ENCODE data around the gene PIP5K1A. TPM values are rescaled to one million over a fixed set of nuclear protein-coding genes. Genes with fewer than 3 reads are reported as not detected.
A peak's percentile ranks its signal among the peaks of the same experiment; 100 is the strongest.

PIP5K1A gene, protein sequence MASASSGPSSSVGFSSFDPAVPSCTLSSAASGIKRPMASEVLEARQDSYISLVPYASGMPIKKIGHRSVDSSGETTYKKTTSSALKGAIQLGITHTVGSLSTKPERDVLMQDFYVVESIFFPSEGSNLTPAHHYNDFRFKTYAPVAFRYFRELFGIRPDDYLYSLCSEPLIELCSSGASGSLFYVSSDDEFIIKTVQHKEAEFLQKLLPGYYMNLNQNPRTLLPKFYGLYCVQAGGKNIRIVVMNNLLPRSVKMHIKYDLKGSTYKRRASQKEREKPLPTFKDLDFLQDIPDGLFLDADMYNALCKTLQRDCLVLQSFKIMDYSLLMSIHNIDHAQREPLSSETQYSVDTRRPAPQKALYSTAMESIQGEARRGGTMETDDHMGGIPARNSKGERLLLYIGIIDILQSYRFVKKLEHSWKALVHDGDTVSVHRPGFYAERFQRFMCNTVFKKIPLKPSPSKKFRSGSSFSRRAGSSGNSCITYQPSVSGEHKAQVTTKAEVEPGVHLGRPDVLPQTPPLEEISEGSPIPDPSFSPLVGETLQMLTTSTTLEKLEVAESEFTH
- 10 to 100 TPM; 27.7 to 67.6 (median 44.1) TPM for total RNA-seq

DNA sequence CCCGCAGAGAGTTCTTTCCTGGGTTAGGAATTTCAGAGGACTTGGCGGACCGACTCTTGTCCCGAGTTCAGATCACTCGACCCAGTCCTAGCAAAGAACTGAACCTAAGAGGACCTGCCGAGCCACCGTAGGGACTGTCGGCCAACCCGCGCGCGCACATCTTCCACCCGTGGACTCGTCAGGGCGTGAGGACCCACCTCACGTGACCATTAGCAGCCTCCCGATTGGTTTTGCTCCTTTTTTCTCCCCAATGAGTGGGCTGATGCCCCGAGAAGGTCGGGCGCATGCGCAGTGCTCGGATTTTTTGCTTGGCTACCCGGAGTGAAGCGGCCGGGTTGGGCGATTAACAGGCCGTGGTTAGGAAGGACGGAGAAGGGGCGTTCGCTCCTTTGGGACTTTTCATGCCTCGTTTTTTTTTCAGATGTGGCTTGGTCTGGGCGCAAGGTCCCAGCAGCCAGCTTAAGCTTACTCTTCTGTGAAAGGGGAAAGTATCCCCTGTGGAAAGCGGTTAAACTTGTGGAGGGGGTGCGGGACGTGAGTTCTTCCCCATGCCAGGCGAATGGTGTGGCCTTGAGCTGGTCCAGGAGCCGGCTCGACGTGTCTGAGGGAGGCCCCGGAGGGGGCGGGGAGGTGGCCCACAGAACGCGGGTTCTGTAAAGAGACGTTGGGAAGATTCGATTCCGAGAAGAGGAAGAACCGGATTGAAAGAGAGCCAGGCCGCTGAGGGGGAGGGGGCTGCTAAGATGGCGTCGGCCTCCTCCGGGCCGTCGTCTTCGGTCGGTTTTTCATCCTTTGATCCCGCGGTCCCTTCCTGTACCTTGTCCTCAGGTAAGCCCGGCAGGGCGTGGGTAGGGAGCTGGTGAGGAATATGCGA is at the start of gene PIP5K1A:
Gene PIP5K1A, plus strand, starts transcription at position 299 of the 874 bp plus-strand sequence. Its CDS starts 445 bp downstream, at position 744.
- H3K4me3 ChIP-seq (ENCODE audit: low read depth, poor library complexity, severe bottlenecking): peak within 1 kb of the TSS; percentile 77
- peak; percentile 98 to 100 for DNase-seq (ENCODE audit: low spot score in 2 of 2)
- intact Hi-C loops (cut with DNase I; ENCODE audit: low total_unique reads): loop anchor here (5.0 kb wide), 1 partner anchor 54 kb away; the partner anchor contains the start of gene PSMD4
- 0% methylated on average over 60 of the region's 60 CpGs for WGBS, 2 donors
- TF ChIP-seq, protein P1, sequence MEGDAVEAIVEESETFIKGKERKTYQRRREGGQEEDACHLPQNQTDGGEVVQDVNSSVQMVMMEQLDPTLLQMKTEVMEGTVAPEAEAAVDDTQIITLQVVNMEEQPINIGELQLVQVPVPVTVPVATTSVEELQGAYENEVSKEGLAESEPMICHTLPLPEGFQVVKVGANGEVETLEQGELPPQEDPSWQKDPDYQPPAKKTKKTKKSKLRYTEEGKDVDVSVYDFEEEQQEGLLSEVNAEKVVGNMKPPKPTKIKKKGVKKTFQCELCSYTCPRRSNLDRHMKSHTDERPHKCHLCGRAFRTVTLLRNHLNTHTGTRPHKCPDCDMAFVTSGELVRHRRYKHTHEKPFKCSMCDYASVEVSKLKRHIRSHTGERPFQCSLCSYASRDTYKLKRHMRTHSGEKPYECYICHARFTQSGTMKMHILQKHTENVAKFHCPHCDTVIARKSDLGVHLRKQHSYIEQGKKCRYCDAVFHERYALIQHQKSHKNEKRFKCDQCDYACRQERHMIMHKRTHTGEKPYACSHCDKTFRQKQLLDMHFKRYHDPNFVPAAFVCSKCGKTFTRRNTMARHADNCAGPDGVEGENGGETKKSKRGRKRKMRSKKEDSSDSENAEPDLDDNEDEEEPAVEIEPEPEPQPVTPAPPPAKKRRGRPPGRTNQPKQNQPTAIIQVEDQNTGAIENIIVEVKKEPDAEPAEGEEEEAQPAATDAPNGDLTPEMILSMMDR (IDR thresholded peaks at IDR 0.05): no peak
- TF ChIP-seq POLR2A (IDR thresholded peaks at IDR 0.05): no peak

DNA sequence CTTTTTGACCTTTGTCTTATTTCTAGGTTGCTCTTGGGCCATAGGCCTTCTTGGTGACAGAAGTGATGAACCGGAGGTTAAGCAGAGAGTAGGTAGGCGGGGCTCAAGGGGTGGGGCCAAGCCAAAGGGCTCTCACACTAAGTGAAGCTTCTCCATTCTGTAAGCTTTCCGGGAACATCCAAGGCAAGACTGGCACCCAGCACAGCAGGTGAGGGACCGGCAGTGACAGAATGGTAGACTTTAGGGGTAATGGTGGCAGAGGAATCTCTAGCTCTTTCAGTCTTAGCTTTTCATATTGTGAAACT is 41.9 kb upstream of the PIP5K1A start, which contains the start of gene TNFAIP8L2:
Gene TNFAIP8L2, plus strand, starts transcription at position 135 of the 305 bp plus-strand sequence. CDS start 2,049 bp downstream, outside the sequence.
- no peak for TF ChIP-seq POLR2A (IDR thresholded peaks at IDR 0.05)
- TF ChIP-seq, protein P1 (IDR thresholded peaks at IDR 0.05): no peak
- WGBS, 2 donors: 50 to 53% methylated on average over 4 of the region's 4 CpGs
- no peak within 1 kb of the TSS for H3K4me3 ChIP-seq (ENCODE audit: low read depth, poor library complexity, severe bottlenecking)
- DNase-seq (ENCODE audit: low spot score in 2 of 2): peak in 1 of 2 donors; percentile 61
- intact Hi-C loops (cut with DNase I; ENCODE audit: low total_unique reads): loop anchor here (5.0 to 10.0 kb wide), 2 partner anchors 52 to 134 kb away; no protein-coding TSS in a partner anchor

DNA sequence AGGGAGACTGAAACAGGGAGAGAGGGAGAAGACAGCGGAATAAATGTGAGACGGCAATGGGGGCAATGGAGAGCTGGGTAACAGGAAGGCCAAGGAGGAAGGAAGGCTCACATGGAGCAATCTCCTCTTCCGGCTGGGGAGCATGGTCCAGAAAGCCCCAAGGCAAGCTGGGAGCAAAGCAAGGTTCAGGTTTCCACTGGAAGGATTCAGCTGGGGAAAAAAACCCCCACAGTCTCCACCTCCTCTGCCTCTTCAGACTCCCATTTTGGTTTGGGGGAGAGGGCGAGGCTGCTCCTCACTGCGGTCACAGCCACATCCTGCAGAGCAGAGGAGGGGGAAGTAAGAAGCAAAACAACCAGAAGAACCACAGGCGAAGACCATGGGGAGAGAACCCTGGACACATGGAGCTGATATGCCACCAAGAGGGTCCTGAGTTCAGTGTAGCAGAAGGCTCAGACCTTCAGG is 41.3 kb upstream of the PIP5K1A start:
- intact Hi-C loops (cut with DNase I; ENCODE audit: low total_unique reads): loop anchor here (5.0 to 10.0 kb wide), 2 partner anchors 52 to 135 kb away; no protein-coding TSS in a partner anchor
- no peak for DNase-seq (ENCODE audit: low spot score in 2 of 2)
- TF ChIP-seq, protein P1 (IDR thresholded peaks at IDR 0.05): no peak
- TF ChIP-seq POLR2A (IDR thresholded peaks at IDR 0.05): no peak
- 80 to 82% methylated on average over 6 of the region's 6 CpGs for WGBS, 2 donors
- H3K4me3 ChIP-seq (ENCODE audit: low read depth, poor library complexity, severe bottlenecking): no peak overlapping the region

DNA sequence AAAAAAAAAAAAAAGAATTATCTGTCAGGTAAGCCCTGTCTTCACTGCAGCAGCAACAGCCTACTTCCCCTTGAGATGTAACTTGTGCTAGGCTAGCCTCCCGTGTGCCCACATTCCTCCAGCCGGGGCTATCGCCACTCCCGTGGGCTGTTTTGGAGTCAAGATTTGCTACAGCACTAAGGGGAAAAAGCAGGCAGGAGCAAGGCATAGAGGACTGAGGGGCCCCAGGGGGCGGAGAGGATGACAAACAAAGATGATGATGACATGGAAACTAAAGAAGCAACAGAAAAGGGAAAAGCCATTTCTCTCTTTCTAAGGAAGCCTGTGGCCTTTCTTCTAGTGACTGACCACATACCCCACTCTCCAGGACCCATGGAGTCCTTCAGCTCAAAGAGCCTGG is 40.0 kb upstream of the PIP5K1A start:
- TF ChIP-seq POLR2A (IDR thresholded peaks at IDR 0.05): no peak
- WGBS, 2 donors: 67 to 83% methylated on average over 5 of the region's 5 CpGs
- intact Hi-C loops (cut with DNase I; ENCODE audit: low total_unique reads): loop anchor here (5.0 to 10.0 kb wide), 2 partner anchors 54 to 136 kb away; no protein-coding TSS in a partner anchor
- DNase-seq (ENCODE audit: low spot score in 2 of 2): no peak
- no peak overlapping the region for H3K4me3 ChIP-seq (ENCODE audit: low read depth, poor library complexity, severe bottlenecking)

DNA sequence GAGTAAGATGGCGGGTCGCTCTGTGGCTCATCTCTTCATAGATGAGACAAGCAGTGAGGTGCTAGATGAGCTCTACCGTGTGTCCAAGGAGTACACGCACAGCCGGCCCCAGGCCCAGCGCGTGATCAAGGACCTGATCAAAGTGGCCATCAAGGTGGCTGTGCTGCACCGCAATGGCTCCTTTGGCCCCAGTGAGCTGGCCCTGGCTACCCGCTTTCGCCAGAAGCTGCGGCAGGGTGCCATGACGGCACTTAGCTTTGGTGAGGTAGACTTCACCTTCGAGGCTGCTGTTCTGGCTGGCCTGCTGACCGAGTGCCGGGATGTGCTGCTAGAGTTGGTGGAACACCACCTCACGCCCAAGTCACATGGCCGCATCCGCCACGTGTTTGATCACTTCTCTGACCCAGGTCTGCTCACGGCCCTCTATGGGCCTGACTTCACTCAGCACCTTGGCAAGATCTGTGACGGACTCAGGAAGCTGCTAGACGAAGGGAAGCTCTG is 39.6 kb upstream of the PIP5K1A start:
- intact Hi-C loops (cut with DNase I; ENCODE audit: low total_unique reads): loop anchor here (5.0 to 10.0 kb wide), 2 partner anchors 54 to 136 kb away; no protein-coding TSS in a partner anchor
- no peak for DNase-seq (ENCODE audit: low spot score in 2 of 2)
- TF ChIP-seq, protein P1 (IDR thresholded peaks at IDR 0.05): no peak
- no peak for TF ChIP-seq POLR2A (IDR thresholded peaks at IDR 0.05)
- 78 to 90% methylated on average over 15 to 22 of the region's 22 CpGs for WGBS, 2 donors
- H3K4me3 ChIP-seq (ENCODE audit: low read depth, poor library complexity, severe bottlenecking): no peak overlapping the region
